GM15510 (cell line): ENCODE measurements around the gene UNC93A.

Experiments
- POLR2A ChIP-seq: IDR thresholded peaks from 3 replicates; pipeline ENCODE4 v1.6.1; 2011; ENCODE audit warnings: borderline replicate concordance; ENCODE audit not compliant: insufficient read length; ENCODE audit errors: extremely low read depth

The UNC93A gene

GRCh38 chr6:167293590-167294091 is 2.5 kb downstream of the UNC93A start:
- no peak for TF ChIP-seq POLR2A

DNA sequence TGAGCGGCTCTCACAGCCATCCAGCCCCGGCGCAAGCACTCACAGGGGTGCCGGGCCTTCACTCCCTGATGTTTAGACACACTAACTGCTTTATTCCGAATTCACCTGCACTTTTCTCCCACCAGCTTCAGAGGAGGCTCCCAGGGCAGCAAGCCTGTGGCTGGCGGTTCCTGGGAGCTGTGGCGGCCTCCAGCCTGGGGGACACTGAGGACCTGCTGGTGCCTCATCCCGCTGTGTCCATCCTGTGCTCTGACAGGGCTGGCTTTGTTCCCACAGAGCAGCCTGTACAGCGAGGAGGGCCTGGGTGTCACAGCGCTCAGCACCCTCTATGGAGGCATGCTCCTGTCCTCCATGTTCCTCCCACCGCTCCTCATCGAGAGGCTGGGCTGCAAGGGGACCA is 3.1 kb downstream of the UNC93A start:
- no peak for TF ChIP-seq POLR2A

DNA sequence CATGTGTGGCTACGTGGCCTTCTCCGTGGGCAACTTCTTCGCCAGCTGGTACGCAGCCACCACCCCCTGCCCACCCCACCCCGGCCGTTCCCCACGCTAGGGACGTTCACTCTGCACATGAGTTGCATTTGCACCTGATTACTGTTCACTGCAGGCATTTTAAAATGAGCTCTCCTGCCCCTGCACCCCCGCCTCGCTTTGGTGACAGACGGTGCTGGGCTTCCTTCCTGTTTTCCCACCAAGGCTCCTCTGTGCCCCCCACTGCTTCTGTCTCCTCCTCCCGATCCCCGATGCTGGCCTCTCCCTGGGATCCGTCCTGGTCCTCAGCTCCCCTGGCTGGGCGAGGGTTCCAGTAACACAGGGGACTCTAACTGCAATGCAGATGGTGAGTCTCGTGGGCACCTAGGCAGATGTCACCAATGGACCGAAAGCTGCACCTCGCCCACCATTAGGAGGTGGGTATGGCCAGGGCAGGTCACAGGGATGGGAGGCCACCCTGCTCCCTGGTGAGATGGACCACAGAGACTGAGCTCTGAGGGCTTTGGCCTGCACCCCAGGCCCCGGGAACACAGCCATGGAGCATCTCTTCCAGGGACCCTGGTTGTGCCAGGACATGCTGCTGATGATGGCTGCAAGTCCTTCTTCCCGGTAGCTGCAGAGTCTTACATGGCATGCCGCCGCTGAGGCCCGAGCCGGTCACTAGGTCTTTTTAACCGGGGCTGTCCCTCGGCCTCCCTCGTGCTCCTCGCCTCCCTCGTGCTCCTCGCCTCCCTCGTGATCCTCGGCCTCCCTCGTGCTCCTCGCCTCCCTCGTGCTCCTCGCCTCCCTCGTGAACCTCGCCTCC is 3.8 kb downstream of the UNC93A start:
- TF ChIP-seq POLR2A, result no peak

GRCh38 chr6:167295495-167296292 is 4.6 kb downstream of the UNC93A start:
- no peak for TF ChIP-seq POLR2A

DNA sequence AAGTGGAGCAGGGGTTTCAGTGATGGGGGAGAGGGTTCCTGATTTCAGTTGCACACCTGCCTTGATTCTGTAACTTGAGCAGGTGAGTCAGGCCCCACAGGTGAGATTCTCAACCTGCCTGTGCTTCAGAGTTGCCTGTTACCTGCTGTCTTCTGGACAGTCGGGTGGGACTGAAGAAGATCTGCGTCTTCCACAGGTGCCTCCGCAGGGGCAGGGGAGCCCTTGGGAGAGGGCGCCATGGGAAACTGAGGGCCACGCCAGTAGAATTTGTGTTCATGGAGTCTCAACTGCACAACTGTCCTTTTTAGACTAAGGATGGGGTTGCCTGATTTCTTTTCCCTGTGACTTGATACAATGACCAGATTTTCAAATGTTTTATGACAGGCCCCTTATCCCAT is 5.2 kb downstream of the UNC93A start:
- no peak for TF ChIP-seq POLR2A

DNA sequence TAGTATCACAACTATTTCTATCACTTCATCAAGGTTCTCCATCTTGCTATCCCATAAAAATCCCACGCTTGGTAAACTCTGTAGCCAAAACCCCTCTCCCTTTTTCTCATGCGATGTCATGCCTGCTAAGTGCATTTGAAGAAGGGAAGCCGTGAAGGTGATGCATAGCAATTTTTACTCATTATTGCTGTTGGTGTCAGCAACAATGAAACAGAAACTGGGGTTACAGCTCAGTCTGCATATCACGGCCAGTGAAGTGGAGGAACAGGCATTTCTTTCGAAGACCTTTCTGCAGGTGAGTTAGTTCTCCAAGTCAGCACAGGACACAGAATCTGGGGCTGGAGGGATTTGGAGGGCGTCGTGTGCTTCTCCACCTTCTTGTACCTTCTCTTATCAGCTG is 5.8 kb downstream of the UNC93A start:
- no peak for TF ChIP-seq POLR2A

- no peak for TF ChIP-seq POLR2A
Observed at GRCh38 chr6:167298127-167298526, 7.0 kb downstream of the UNC93A start.

DNA sequence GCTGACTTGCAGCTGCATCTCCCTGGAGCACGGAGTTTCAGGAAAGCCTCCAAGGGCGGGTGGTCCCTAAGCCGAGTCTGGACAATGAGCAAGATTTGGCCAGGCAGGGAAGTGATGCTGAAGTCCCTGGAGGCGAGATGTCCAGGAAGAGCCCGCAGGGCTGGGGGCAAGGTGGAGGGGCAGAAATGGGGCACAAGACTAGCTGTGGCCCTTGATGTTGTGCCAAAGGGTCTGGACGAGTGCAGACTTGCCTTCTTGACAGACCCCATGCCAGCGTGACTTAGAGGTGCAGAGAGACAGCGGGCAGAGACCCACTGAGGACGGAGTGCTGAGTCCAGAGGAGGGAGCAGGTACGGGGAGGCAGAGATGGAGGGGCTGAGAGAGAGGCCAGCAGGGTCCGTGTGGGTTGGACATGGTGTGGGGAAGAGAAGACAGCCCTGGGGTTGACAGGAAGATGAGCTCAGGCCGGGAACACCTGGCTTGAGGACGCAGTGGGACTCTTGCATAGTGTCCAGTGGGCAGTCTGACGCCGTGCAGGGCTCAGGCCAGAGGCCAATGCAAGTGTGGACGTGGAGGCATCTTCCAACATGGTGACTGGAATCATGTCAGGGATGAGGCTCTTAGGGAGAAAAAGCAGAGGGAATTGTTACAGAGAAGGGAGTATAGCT is 8.7 kb downstream of the UNC93A start:
- TF ChIP-seq POLR2A, result no peak

- no peak for TF ChIP-seq POLR2A
Observed at GRCh38 chr6:167300902-167301777, 10.0 kb downstream of the UNC93A start.

- TF ChIP-seq POLR2A, result no peak
Observed at GRCh38 chr6:167302074-167302473, 11.0 kb downstream of the UNC93A start.

DNA sequence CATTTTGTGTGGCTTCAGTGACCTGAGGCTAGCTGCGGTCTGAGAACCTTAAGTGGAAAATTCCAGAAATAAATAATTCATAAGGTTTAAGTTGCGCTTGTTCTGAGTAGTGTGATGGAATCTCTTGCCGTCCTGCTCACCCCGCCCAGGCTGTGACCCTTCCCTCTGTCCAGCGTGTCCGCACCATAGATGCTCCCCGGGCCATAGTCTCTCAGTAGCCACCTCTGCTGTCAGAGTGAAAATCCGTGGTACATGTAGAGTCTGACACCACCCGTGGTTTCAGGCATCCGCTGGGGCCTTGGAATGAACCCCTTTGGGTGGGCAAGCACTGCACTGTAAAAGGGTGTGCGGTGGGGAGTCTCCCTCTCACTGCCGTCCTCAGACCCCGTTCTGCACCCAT is 11.7 kb downstream of the UNC93A start:
- no peak for TF ChIP-seq POLR2A

- no peak for TF ChIP-seq POLR2A
Observed at GRCh38 chr6:167303675-167304625, 12.8 kb downstream of the UNC93A start.

GRCh38 chr6:167304912-167305311 is 13.8 kb downstream of the UNC93A start:
- TF ChIP-seq POLR2A, result no peak

GRCh38 chr6:167305796-167306195 is 14.7 kb downstream of the UNC93A start:
- TF ChIP-seq POLR2A, result no peak
